Chondrocyte (in vitro differentiated cells): ENCODE measurements around the gene RBM34. TPM values are rescaled to one million over a fixed set of nuclear protein-coding genes. Genes with fewer than 3 reads are reported as not detected.

Source experiments
- DNase-seq: peaks from one replicate; pipeline ENCODE4 v3.0.0; 2021; ENCODE audit warnings: mixed read lengths, low spot score
- H3K27ac Mint-ChIP-seq: one replicate; pipeline ENCODE4 v1.8.0; 2021; ENCODE audit warnings: mild to moderate bottlenecking, moderate library complexity, mixed read lengths; ENCODE audit not compliant: unreplicated experiment
- H3K27me3 Mint-ChIP-seq: 2 replicates; pipeline ENCODE4 v1.8.0; 2021; ENCODE audit warnings: low read depth, mixed read lengths
- H3K36me3 Mint-ChIP-seq: 2 replicates; pipeline ENCODE4 v1.8.0; 2021; ENCODE audit warnings: low read depth, mixed read lengths
- H3K4me1 Mint-ChIP-seq: 2 replicates; pipeline ENCODE4 v1.8.0; 2021; ENCODE audit warnings: low read depth, mild to moderate bottlenecking, mixed read lengths
- H3K4me3 Mint-ChIP-seq: one replicate; pipeline ENCODE4 v1.8.0; 2021; ENCODE audit warnings: mild to moderate bottlenecking, moderate library complexity, mixed read lengths; ENCODE audit not compliant: unreplicated experiment
- H3K9me3 Mint-ChIP-seq: 2 replicates; pipeline ENCODE4 v1.8.0; 2021; ENCODE audit warnings: low read depth, mixed read lengths
- total RNA-seq: library from RNA; stranded (reverse); gene quantifications from 3 replicates; pipeline ENCODE4 v1.2.1, GENCODE V29; 2021
- TF ChIP-seq, protein P1 (sequence below): fragments of 200-600 bp; sonication (generic); IDR thresholded peaks from 2 replicates; pipeline ENCODE4 v1.5.0; 2021; ENCODE audit warnings: antibody characterized with exemption, mild to moderate bottlenecking, moderate library complexity

RBM34 gene
- total RNA-seq, 1 donor from 2014 or later = 67.6 TPM

DNA sequence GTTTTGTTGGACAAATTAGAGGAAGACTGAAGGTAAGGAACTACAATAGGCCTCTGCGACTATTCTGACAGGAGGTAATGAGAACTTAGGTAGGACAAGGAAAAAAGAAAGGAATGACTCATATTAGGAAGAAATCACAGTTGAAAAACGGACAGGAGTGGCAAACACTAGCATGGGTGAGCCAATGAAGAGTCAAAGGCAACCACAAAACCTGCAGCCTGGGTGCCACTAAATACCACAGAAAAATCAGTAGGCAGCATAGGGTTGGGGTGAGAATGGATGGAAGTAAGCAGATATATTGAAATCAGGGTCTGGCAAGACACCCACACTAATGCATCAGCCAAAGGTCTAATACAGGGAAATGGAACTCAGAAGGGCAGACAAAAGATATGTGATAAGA, 10.0 kb downstream of the RBM34 start:
- H3K4me1 Mint-ChIP-seq = no peaks in the 10 kb centered on the region
- H3K27me3 Mint-ChIP-seq = no peaks in the 10 kb centered on the region
- TF ChIP-seq, protein P1, sequence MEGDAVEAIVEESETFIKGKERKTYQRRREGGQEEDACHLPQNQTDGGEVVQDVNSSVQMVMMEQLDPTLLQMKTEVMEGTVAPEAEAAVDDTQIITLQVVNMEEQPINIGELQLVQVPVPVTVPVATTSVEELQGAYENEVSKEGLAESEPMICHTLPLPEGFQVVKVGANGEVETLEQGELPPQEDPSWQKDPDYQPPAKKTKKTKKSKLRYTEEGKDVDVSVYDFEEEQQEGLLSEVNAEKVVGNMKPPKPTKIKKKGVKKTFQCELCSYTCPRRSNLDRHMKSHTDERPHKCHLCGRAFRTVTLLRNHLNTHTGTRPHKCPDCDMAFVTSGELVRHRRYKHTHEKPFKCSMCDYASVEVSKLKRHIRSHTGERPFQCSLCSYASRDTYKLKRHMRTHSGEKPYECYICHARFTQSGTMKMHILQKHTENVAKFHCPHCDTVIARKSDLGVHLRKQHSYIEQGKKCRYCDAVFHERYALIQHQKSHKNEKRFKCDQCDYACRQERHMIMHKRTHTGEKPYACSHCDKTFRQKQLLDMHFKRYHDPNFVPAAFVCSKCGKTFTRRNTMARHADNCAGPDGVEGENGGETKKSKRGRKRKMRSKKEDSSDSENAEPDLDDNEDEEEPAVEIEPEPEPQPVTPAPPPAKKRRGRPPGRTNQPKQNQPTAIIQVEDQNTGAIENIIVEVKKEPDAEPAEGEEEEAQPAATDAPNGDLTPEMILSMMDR = no peak

GRCh38 chr1:235149824-235150223, 11.2 kb downstream of the RBM34 start:
- Mint-ChIP-seq H3K4me3 (no peak overlapping the region), H3K4me1 (no peaks in the 10 kb centered on the region), H3K36me3 (peaks cover 41% of the 10 kb centered on the region), H3K27ac (no peak overlapping the region), H3K27me3 (no peaks in the 10 kb centered on the region), H3K9me3 (no peaks in the 10 kb centered on the region)
- TF ChIP-seq, protein P1 = no peak
- DNase-seq = no peak

More for the DNA sequence above, 10.0 kb downstream of the RBM34 start:
- H3K36me3 Mint-ChIP-seq = peaks cover 38% of the 10 kb centered on the region
- no peak for DNase-seq
- H3K27ac Mint-ChIP-seq = no peak overlapping the region
- no peaks in the 10 kb centered on the region for H3K9me3 Mint-ChIP-seq
- no peak overlapping the region for H3K4me3 Mint-ChIP-seq

DNA sequence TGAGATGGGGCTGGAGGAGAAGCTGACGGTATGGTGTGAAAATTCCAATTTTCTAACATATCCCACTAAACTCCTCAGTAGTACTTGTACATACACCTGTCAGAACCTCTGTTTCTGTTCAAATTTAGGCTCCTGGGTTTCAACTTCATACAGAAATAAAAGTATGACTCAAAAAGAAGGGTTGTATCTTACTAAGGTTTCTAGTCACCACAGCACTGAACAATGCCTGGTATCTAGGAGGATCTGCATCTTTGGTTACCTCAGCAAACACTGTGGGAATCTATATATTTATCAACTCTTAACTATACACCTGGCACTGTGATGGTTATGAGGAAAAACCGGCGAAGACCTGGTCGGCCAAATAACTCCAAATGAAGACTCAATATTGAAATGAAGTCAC, 13.8 kb downstream of the RBM34 start:
- Mint-ChIP-seq H3K4me1 (no peaks in the 10 kb centered on the region), H3K27ac (no peak overlapping the region), H3K9me3 (no peaks in the 10 kb centered on the region), H3K36me3 (peaks cover 32% of the 10 kb centered on the region), H3K4me3 (no peak overlapping the region), H3K27me3 (no peaks in the 10 kb centered on the region)
- DNase-seq = no peak
- TF ChIP-seq, protein P1 = no peak

GRCh38 chr1:235145639-235146038, 15.4 kb downstream of the RBM34 start:
- H3K4me1 Mint-ChIP-seq = no peaks in the 10 kb centered on the region
- H3K9me3 Mint-ChIP-seq = no peaks in the 10 kb centered on the region
- no peak for DNase-seq
- TF ChIP-seq, protein P1 = no peak
- no peak overlapping the region for H3K27ac Mint-ChIP-seq
- no peak overlapping the region for H3K4me3 Mint-ChIP-seq
- H3K27me3 Mint-ChIP-seq = no peaks in the 10 kb centered on the region
- H3K36me3 Mint-ChIP-seq = peaks cover 29% of the 10 kb centered on the region

DNA sequence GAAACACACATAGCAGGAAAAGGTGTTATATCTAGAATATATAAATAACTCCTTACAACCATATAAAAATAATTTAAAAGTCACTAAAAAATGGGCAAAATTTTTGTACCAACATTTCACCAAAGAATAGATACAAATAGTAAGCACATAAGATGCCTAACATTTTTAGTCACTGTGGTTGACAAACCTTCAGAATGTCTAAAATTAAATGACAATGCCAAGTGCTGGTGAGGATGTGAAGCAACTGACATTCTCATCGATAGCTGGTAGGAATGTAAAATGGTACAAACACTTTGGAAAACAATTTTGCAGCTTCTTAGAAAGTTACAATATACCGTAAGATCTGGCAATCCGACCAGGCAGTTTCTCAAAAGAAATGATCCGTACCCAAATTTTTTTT, 18.1 kb downstream of the RBM34 start:
- H3K36me3 Mint-ChIP-seq = peaks cover 33% of the 10 kb centered on the region
- H3K4me3 Mint-ChIP-seq = no peak overlapping the region
- H3K27me3 Mint-ChIP-seq = no peaks in the 10 kb centered on the region
- TF ChIP-seq, protein P1 = no peak
- peaks cover 6% of the 10 kb centered on the region for H3K4me1 Mint-ChIP-seq
- no peak for DNase-seq
- no peak overlapping the region for H3K27ac Mint-ChIP-seq
- H3K9me3 Mint-ChIP-seq = no peaks in the 10 kb centered on the region
